GM23338 (cell line): ENCODE data around the gene CROCC2.

Source experiments
- CTCF ChIP-seq, 2 experiments: fragments of 200-600 bp in 1 of 2; sonication (generic) in 1 of 2; conservative IDR thresholded peaks; 2 replicates each; pipeline versions ENCODE4 v1.5.1 to v1.6.1; 2016 to 2017; ENCODE audit warnings: antibody characterized with exemption in 2 of 2, low read depth in 2 of 2, mild to moderate bottlenecking in 2 of 2, moderate library complexity in 1 of 2
- EZH2 ChIP-seq: fragments of 200-600 bp; sonication (generic); IDR thresholded peaks from one replicate; pipeline ENCODE4 v1.8.0; 2017; ENCODE audit warnings: antibody characterized with exemption, mild to moderate bottlenecking, low read depth; ENCODE audit not compliant: unreplicated experiment
- ZNF331 ChIP-seq: fragments of 250-450 bp; sonication (Bioruptor Pico); IDR thresholded peaks from 2 replicates; pipeline ENCODE4 v1.5.0; 2020; ENCODE audit warnings: low read depth, mild to moderate bottlenecking, moderate library complexity

DNA sequence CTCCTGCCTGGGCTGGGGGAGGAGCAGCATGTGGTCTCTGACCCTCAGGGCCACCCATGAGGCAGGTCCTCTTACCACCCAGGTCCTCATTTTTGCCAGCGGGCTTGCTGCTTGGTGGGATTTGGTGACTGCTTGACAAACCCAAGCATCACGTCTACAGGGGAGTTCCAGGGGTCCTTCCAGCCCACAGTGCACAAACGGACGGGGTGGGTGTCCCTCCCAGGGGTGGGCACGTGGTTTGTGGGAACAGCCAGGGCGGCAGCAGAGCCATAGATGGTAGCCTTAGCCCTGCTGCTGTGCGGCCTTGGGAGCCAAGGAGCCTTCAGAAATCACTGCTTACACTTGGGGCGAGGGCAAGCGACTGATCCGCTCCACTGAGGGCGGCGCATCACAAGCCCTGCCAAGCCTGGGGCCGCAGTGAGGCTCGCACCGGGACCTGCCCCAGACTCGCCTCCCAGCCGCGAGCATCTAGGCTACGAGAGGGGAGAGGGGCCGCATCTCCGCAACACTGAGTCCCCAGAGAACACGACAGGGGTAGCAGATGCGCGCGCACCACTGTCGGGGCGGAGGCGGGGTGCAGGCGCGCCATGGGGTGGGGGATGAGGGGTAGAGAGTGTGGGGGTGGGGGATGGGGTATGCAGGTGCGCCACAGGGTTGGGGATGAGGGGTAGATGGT lies 129.1 kb downstream of the CROCC2 start:
- TF ChIP-seq EZH2 (no peak), CTCF (conservative IDR thresholded peaks at IDR 0.05; ENCODE audit: low read depth in 2 of 2) (no peak), ZNF331 (CRISPR knock-in tag) (no peak)
